Osteocyte (in vitro differentiated cells): ENCODE data around the gene GRAMD1C. TPM values are rescaled to one million over a fixed set of nuclear protein-coding genes. Genes with fewer than 3 reads are reported as not detected.

Experiments
- DNase-seq: peaks from one replicate; pipeline ENCODE4 v3.0.0; 2021; ENCODE audit warnings: mixed read lengths; ENCODE audit not compliant: unreplicated experiment; ENCODE audit errors: extremely low spot score
- H3K27ac Mint-ChIP-seq: one replicate; pipeline ENCODE4 v1.8.0; 2021; ENCODE audit warnings: mild to moderate bottlenecking, mixed read lengths; ENCODE audit not compliant: unreplicated experiment
- H3K27me3 Mint-ChIP-seq: one replicate; pipeline ENCODE4 v1.8.0; 2021; ENCODE audit warnings: mixed read lengths; ENCODE audit not compliant: unreplicated experiment
- H3K36me3 Mint-ChIP-seq: one replicate; pipeline ENCODE4 v1.8.0; 2021; ENCODE audit warnings: mixed read lengths; ENCODE audit not compliant: unreplicated experiment
- H3K4me1 Mint-ChIP-seq: one replicate; pipeline ENCODE4 v1.8.0; 2021; ENCODE audit warnings: mixed read lengths; ENCODE audit not compliant: unreplicated experiment
- H3K4me3 Mint-ChIP-seq: one replicate; pipeline ENCODE4 v1.8.0; 2021; ENCODE audit warnings: mild to moderate bottlenecking, moderate library complexity, mixed read lengths; ENCODE audit not compliant: unreplicated experiment
- H3K9me3 Mint-ChIP-seq: one replicate; pipeline ENCODE4 v1.8.0; 2021; ENCODE audit warnings: mixed read lengths; ENCODE audit not compliant: unreplicated experiment
- CTCF ChIP-seq: fragments of 200-600 bp; sonication (generic); IDR thresholded peaks from 2 replicates; pipeline ENCODE4 v1.5.0; 2021; ENCODE audit warnings: antibody characterized with exemption, mild to moderate bottlenecking, moderate library complexity
- total RNA-seq: library from RNA; stranded (reverse); gene quantifications from 2 replicates; pipeline ENCODE4 v1.2.1, GENCODE V29; 2021

The GRAMD1C gene
- total RNA-seq, 1 donor from 2014 or later: 1.3 TPM

GRCh38 chr3:113804661-113805060, 33.9 kb upstream of the GRAMD1C start:
- H3K36me3 Mint-ChIP-seq: peaks cover 55% of the 10 kb centered on the region
- no peak overlapping the region for H3K4me3 Mint-ChIP-seq
- DNase-seq: no peak
- H3K9me3 Mint-ChIP-seq: no peaks in the 10 kb centered on the region
- no peak overlapping the region for H3K27ac Mint-ChIP-seq
- no peaks in the 10 kb centered on the region for H3K4me1 Mint-ChIP-seq
- no peak for TF ChIP-seq CTCF
- H3K27me3 Mint-ChIP-seq: no peaks in the 10 kb centered on the region

- H3K9me3 Mint-ChIP-seq: no peaks in the 10 kb centered on the region
- no peak overlapping the region for H3K27ac Mint-ChIP-seq
- TF ChIP-seq CTCF: no peak
- no peak overlapping the region for H3K4me3 Mint-ChIP-seq
- no peaks in the 10 kb centered on the region for H3K4me1 Mint-ChIP-seq
- no peak for DNase-seq
- no peaks in the 10 kb centered on the region for H3K27me3 Mint-ChIP-seq
- peaks cover 55% of the 10 kb centered on the region for H3K36me3 Mint-ChIP-seq
These were observed 33.3 kb upstream of the GRAMD1C start for GRCh38 chr3:113805249-113805648.

- no peak overlapping the region for H3K4me3 Mint-ChIP-seq
- no peak for DNase-seq
- H3K9me3 Mint-ChIP-seq: no peaks in the 10 kb centered on the region
- H3K27ac Mint-ChIP-seq: no peak overlapping the region
- no peaks in the 10 kb centered on the region for H3K27me3 Mint-ChIP-seq
- no peaks in the 10 kb centered on the region for H3K4me1 Mint-ChIP-seq
- H3K36me3 Mint-ChIP-seq: peaks cover 31% of the 10 kb centered on the region
- TF ChIP-seq CTCF: no peak
These were observed 25.7 kb upstream of the GRAMD1C start for GRCh38 chr3:113812854-113813253.

- no peak for TF ChIP-seq CTCF
- Mint-ChIP-seq H3K27ac (no peak overlapping the region), H3K36me3 (no peaks in the 10 kb centered on the region), H3K27me3 (no peaks in the 10 kb centered on the region), H3K9me3 (no peaks in the 10 kb centered on the region), H3K4me3 (no peak overlapping the region), H3K4me1 (no peaks in the 10 kb centered on the region)
- no peak for DNase-seq
These were observed 18.7 kb upstream of the GRAMD1C start for GRCh38 chr3:113819866-113820265.

- TF ChIP-seq CTCF: no peak
- no peak overlapping the region for H3K27ac Mint-ChIP-seq
- H3K4me3 Mint-ChIP-seq: no peak overlapping the region
- H3K36me3 Mint-ChIP-seq: no peaks in the 10 kb centered on the region
- no peaks in the 10 kb centered on the region for H3K27me3 Mint-ChIP-seq
- no peaks in the 10 kb centered on the region for H3K9me3 Mint-ChIP-seq
- DNase-seq: no peak
- H3K4me1 Mint-ChIP-seq: peaks cover 7% of the 10 kb centered on the region
These were observed 13.5 kb upstream of the GRAMD1C start for GRCh38 chr3:113825090-113825489.
